Endothelial cell of umbilical vein (primary cell): ENCODE results near the gene C1orf35. TPM values are rescaled to one million over a fixed set of nuclear protein-coding genes. Genes with fewer than 3 reads are reported as not detected.

Source experiments
- BruUV-seq: library from RNA; stranded (reverse); fragments of 400-500 nt; replicated peaks from 2 replicates; lab custom pipeline; 2021; lab: Mats Ljungman, UMichigan
- CTCF ChIA-PET: fragments of 300-600, 350-600 bp; sonication (Branson Sonifier 250); formaldehyde crosslinking; loops from one replicate; lab custom pipeline; 2021; ENCODE audit warnings: antibody characterized with exemption, inconsistent platforms; lab: Charles Lee
- POLR2A ChIA-PET: fragments of 300-600, 350-600 bp; sonication (Branson Sonifier 250); formaldehyde crosslinking; loops from one replicate; lab custom pipeline; 2021; ENCODE audit warnings: antibody characterized with exemption, inconsistent platforms; lab: Charles Lee
- DNase-seq: peaks from one replicate; pipeline ENCODE4 v3.0.0-alpha.2; 2011; ENCODE audit warnings: low read depth, low spot score
- FAIRE-seq: peaks from 2 replicates; lab custom pipeline; 2011; peaks lifted over from hg19 to GRCh38; lab: Jason Lieb, UNC
- H2AFZ ChIP-seq: 2 replicates; pipeline ENCODE4 v1.6.0; 2012; ENCODE audit warnings: low read depth, low read length, control low read depth, inconsistent platforms
- H3K27ac ChIP-seq: 2 replicates; pipeline ENCODE4 v1.5.1; 2011; ENCODE audit warnings: low read depth, mild to moderate bottlenecking, control low read depth, low read length, moderate library complexity; ENCODE audit not compliant: insufficient read depth
- H3K27me3 ChIP-seq, 2 experiments: 2 replicates each; pipeline versions ENCODE4 v1.6.0 to v1.6.1; 2011; ENCODE audit warnings: low read length in 2 of 2, mixed read lengths in 1 of 2; ENCODE audit not compliant: control insufficient read depth in 2 of 2, insufficient read depth in 2 of 2
- H3K36me3 ChIP-seq, 2 experiments: 2 replicates in 1 of 2; 3 replicates in 1 of 2; pipeline ENCODE4 v1.5.1; 2011; ENCODE audit warnings: low read length in 2 of 2, mild to moderate bottlenecking in 1 of 2, moderate library complexity in 1 of 2; ENCODE audit not compliant: control insufficient read depth in 2 of 2, insufficient read depth in 2 of 2; ENCODE audit errors: extremely low read depth in 1 of 2
- H3K4me1 ChIP-seq: 3 replicates; pipeline ENCODE4 v1.5.1; 2011; ENCODE audit warnings: mild to moderate bottlenecking, low read length; ENCODE audit not compliant: control insufficient read depth, insufficient read depth; ENCODE audit errors: extremely low read depth
- H3K4me2 ChIP-seq: 2 replicates; pipeline ENCODE4 v1.6.1; 2011; ENCODE audit warnings: low read length, control low read depth, mixed read lengths; ENCODE audit not compliant: insufficient read depth
- H3K4me3 ChIP-seq, 3 experiments: fragments of 200-600 bp in 1 of 3; sonication (generic), shearing (Covaris generic) in 1 of 3; replicated peaks in 1 of 3; 2 replicates each; pipeline ENCODE4 v1.5.1; 2011 to 2016; ENCODE audit warnings: control low read depth in 3 of 3, low read length in 3 of 3, mild to moderate bottlenecking in 2 of 3, inconsistent platforms in 1 of 3, low read depth in 1 of 3, moderate library complexity in 1 of 3; ENCODE audit not compliant: insufficient read depth in 1 of 3
- H3K79me2 ChIP-seq: 2 replicates; pipeline ENCODE4 v1.6.0; 2012; ENCODE audit warnings: low read length, inconsistent platforms; ENCODE audit not compliant: control insufficient read depth, insufficient read depth
- H3K9ac ChIP-seq: replicated peaks from 2 replicates; pipeline ENCODE3; 2011; ENCODE audit warnings: low read length, control low read depth; ENCODE audit not compliant: insufficient read depth; ENCODE audit errors: extremely low read depth
- H3K9me1 ChIP-seq: replicated peaks from 3 replicates; pipeline ENCODE4 v1.6.0; 2011; ENCODE audit warnings: mild to moderate bottlenecking, low read length; ENCODE audit not compliant: control insufficient read depth, insufficient read depth; ENCODE audit errors: extremely low read depth
- H3K9me3 ChIP-seq: replicated peaks from 2 replicates; pipeline ENCODE4 v1.5.1; 2012; ENCODE audit warnings: low read length, inconsistent platforms; ENCODE audit not compliant: control insufficient read depth, insufficient read depth
- H4K20me1 ChIP-seq: replicated peaks from 2 replicates; pipeline ENCODE3; 2011; ENCODE audit warnings: mild to moderate bottlenecking, low read length; ENCODE audit not compliant: control insufficient read depth, insufficient read depth; ENCODE audit errors: extremely low read depth
- CTCF ChIP-seq, 2 donors: IDR thresholded peaks; 1 replicate in 1 of 2; 2 replicates in 1 of 2; pipeline ENCODE4 v1.5.1; 2011; ENCODE audit warnings: low read length in 2 of 2, mild to moderate bottlenecking in 2 of 2, moderate library complexity in 2 of 2, control low read depth in 1 of 2, inconsistent platforms in 1 of 2, low read depth in 1 of 2; ENCODE audit not compliant: insufficient read depth in 1 of 2; ENCODE audit errors: extremely low read depth in 1 of 2
- EZH2 ChIP-seq: IDR thresholded peaks from 2 replicates; pipeline ENCODE4 v1.6.1; 2012; ENCODE audit warnings: borderline replicate concordance, low read depth, mild to moderate bottlenecking, moderate library complexity, low read length, inconsistent platforms; ENCODE audit not compliant: severe bottlenecking
- FOS ChIP-seq: IDR thresholded peaks from 2 replicates; pipeline ENCODE4 v1.6.1; 2011; ENCODE audit warnings: mild to moderate bottlenecking, low read length, moderate library complexity, borderline replicate concordance; ENCODE audit not compliant: insufficient read depth
- GATA2 ChIP-seq: IDR thresholded peaks from 2 replicates; pipeline ENCODE4 v1.7.0; 2011; ENCODE audit warnings: low read depth, mild to moderate bottlenecking, moderate library complexity, mixed read lengths, low read length; ENCODE audit not compliant: insufficient read length, insufficient read depth
- JUN ChIP-seq: IDR thresholded peaks from 2 replicates; pipeline ENCODE4 v1.6.1; 2011; ENCODE audit warnings: borderline replicate concordance, low read depth; ENCODE audit not compliant: insufficient read length, insufficient read depth
- MAX ChIP-seq: IDR thresholded peaks from 2 replicates; pipeline ENCODE4 v1.6.1; 2011; ENCODE audit not compliant: insufficient read depth, insufficient read length
- MYC ChIP-seq: IDR thresholded peaks from one replicate; pipeline ENCODE4 v1.6.1; 2011; ENCODE audit warnings: mild to moderate bottlenecking, low read depth, low read length
- POLR2A ChIP-seq: IDR thresholded peaks from 2 replicates; pipeline ENCODE4 v1.6.1; 2012; ENCODE audit warnings: low read depth, mild to moderate bottlenecking, control low read depth, low read length
- POLR2AphosphoS5 ChIP-seq: IDR thresholded peaks from 2 replicates; pipeline ENCODE4 v1.6.1; 2012; ENCODE audit warnings: low read depth, mild to moderate bottlenecking, control low read depth, low read length, moderate library complexity; ENCODE audit not compliant: insufficient read depth
- dilution Hi-C: fragments of 300-500 bp; cut with MboI; formaldehyde crosslinking; loops from one replicate; pipeline ENCODE4 v1.15.0; 2019; ENCODE audit warnings: low sequenced_read_pairs; ENCODE audit not compliant: extremely low pct_ligation_motif_present
- intact Hi-C: fragments of 100-400 bp; cut with micrococcal nuclease; formaldehyde crosslinking; loops from one replicate; pipeline ENCODE4 v1.10.0; 2022
- polyA plus RNA-seq, 4 experiments: library from polyadenylated mRNA; depleted of rRNA in 3 of 4; stranded (reverse) in 3 of 4; unstranded in 1 of 4; fragments of >200 nt; gene quantifications; 2 replicates each; pipeline versions ENCODE4 v1.2.1 to v1.2.3, GENCODE V29; 2011 to 2012; ENCODE audit warnings: missing spikeins in 1 of 4
- total RNA-seq: library from RNA; stranded (reverse); gene quantifications from 2 replicates; pipeline ENCODE4 v1.2.3, GENCODE V29; 2021

C1orf35 gene
- total and polyA plus RNA-seq, 2 donors (not counting 3 experiments of a cell fraction or from before 2014, with no cell fraction given) = 19.9 to 21.7 TPM

GRCh38 chr1:228059634-228060457 is 43.3 kb downstream of the C1orf35 start:
- intact Hi-C loops = no loop called here
- Histone ChIP-seq H3K4me3 (peak overlapping the region in 1 of 3 experiments; percentile 0), H3K9me1 (no peaks in the 10 kb centered on the region), H3K36me3 (no peaks in the 10 kb centered on the region), H3K9ac (no peak overlapping the region), H3K4me2 (peak overlapping the region; percentile 12), H3K9me3 (no peaks in the 10 kb centered on the region), H2AFZ (peak overlapping the region; percentile 58), H3K27me3 (peaks cover 25 to 33% of the 10 kb centered on the region in 2 experiments), H4K20me1 (no peaks in the 10 kb centered on the region), H3K27ac (no peak overlapping the region), H3K79me2 (no peaks in the 10 kb centered on the region), H3K4me1 (no peaks in the 10 kb centered on the region)
- dilution Hi-C loops = no loop called here
- TF ChIP-seq POLR2A (no peak), MYC (no peak), GATA2 (no peak), CTCF (IDR thresholded peaks at IDR 0.05; ENCODE audit: extremely low read depth in 1 of 2, insufficient read depth in 1 of 2, low read depth in 1 of 2, low read length in 2 of 2) (no peak), JUN (no peak), POLR2AphosphoS5 (no peak), MAX (no peak), EZH2 (no peak), FOS (no peak)
- no TSS peak for BruUV-seq
- FAIRE-seq = no peak
- peak; percentile 23 for DNase-seq
- ChIA-PET POLR2A (no interaction called here), CTCF (interaction anchor here (0.5 kb wide), 1 partner anchor 110 kb away, joined by 3 read pairs; no protein-coding TSS in a partner anchor)
